NCI-H1694 (cell line): ENCODE measurements around the gene NPAT.

Source experiments
- DNase-seq: peaks from one replicate; lab custom pipeline; 2025; lab: John Stamatoyannopoulos, UW

The NPAT gene

DNA sequence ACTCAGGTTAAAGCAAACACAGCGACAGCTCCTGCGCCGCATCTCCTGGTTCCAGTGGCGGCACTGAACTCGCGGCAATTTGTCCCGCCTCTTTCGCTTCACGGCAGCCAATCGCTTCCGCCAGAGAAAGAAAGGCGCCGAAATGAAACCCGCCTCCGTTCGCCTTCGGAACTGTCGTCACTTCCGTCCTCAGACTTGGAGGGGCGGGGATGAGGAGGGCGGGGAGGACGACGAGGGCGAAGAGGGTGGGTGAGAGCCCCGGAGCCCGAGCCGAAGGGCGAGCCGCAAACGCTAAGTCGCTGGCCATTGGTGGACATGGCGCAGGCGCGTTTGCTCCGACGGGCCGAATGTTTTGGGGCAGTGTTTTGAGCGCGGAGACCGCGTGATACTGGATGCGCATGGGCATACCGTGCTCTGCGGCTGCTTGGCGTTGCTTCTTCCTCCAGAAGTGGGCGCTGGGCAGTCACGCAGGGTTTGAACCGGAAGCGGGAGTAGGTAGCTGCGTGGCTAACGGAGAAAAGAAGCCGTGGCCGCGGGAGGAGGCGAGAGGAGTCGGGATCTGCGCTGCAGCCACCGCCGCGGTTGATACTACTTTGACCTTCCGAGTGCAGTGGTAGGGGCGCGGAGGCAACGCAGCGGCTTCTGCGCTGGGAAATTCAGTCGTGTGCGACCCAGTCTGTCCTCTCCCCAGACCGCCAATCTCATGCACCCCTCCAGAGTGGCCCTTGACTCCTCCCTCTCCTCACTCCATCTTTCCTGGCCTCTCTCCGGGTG, at the start of gene NPAT, which contains the start of gene ATM:
TSS of gene NPAT (minus strand) at position 65 of the 774 bp plus-strand sequence. CDS start 102 bp downstream, outside the sequence.
TSS of gene ATM (plus strand) at position 494 of the 774 bp plus-strand sequence. CDS start 4,558 bp downstream, outside the sequence.
- peak; percentile 92 for DNase-seq

DNA sequence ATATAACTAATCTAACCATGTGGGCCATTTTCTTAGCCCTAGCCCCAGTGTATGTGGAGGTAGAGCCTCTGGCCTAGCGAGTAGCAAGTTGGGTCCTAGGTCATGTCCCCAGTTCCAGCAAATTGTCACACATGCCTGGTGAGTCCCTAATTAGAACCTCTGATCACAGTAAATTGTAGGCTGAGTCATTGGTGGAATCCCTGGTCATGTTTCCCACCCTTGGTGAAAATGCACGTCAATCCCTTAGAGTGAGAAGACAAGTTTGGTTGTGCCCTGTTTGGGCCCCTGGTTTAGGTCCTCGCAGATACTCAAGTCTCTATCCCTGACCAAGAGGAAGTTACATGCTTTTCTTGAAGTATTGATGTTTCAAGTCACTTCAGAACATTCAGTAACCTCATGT, 47.1 kb upstream of the NPAT start:
- no peak for DNase-seq

- no peak for DNase-seq
Measured at GRCh38 chr11:108253176-108253575, 30.7 kb upstream of the NPAT start.

DNA sequence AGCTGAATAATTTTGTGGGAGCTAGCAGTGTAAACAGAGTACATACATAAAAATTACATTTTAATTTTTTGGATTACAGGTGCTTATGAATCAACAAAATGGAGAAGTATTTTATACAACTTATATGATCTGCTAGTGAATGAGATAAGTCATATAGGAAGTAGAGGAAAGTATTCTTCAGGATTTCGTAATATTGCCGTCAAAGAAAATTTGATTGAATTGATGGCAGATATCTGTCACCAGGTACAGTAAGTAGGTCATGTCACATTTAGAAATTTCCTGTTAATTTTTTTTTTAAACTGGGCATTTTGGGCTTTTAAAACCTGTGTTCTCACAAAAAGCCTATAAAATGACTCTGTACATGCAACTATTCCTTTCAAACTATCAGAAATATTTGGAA, 24.4 kb upstream of the NPAT start:
- DNase-seq: no peak

- no peak for DNase-seq
Measured at GRCh38 chr11:108246308-108246707, 23.9 kb upstream of the NPAT start.

DNA sequence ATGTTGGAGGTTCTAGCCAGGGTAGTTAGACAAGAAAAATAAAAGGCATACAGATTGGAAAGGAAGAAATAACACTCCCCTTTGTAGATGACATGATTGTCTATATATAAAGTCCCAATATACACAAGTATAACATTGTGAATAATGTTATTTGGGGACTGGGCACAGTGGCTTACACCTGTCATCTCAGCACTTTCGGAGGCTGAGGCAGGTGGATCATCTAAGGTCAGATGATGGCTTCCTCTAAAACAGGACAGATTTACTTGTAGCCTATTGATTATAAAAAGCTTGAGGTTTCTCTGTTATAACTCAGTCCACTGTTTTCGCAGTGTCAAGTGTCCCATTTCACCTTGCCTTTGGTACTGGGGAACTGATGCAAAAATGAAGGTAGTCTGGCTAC, 20.0 kb upstream of the NPAT start:
- DNase-seq: no peak

DNA sequence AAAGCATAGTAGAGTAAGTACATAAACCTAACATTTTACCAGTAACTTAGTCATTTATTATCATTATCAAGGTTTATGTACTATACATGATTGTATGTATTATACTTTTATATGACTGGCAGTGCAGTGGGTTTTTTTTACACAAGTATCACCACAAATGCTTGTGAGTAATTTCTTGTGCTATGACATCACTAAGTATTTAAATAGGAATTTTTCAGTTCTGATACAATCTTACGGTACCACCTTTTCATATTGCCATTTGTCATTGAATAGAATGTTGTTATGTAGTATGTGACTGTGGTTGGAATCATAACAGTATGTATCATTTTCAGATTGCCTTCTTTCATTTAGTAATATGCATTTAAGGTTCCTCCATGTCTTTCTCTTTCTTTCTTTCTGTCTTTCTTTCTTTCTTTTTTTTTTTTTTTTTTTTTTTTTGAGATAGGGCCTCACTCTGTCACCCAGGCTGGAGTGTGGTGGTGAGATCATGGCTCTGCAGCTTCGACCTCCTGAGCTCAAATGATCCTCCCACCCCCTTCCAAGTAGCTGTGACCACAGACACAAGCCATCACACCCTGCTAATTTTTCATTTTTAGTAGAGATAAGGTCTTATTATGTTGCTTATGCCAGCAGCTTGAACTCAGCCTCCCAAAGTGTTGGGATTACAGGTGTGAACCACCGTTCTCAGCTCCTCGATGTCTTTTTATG, 19.0 kb upstream of the NPAT start:
- no peak for DNase-seq

DNA sequence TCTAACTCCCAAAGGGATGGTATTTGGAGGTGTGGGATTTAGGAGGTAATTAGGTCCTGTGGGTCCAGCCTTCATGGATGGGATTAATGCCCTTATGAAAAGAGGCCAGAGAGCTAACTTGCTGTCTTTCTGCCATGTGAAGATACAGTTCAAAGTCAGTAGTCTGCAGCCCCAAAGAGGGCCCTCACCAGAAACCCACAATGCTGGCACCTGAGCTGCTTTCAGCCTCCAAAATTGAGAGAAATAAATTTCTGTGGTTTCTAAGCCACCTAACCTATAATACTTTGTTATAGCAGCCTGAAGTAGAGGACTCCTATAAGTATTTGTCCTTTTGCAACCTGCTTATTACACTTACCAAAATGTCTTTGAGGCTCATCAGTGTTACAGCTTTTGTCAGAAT, 16.6 kb upstream of the NPAT start:
- no peak for DNase-seq

DNA sequence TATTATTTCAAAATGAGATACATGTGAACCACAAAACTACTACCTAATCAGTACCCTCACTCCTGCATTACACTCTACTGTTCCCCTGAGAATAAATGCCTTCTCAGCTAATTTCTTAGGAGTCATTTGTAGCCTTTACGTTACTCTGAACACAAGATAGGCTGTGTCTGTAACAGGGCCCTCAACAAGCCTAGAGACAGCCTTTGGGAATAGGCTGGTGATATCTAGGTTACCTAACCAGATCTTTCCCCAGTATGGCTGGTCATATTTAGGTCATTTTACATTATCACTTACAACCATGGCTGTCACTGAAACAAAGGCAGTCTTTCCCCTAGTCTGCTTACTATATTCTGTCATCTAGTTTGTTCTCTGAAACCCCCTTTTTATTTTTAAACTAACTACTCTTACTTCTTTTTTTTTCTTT, 14.6 kb upstream of the NPAT start:
- no peak for DNase-seq

DNA sequence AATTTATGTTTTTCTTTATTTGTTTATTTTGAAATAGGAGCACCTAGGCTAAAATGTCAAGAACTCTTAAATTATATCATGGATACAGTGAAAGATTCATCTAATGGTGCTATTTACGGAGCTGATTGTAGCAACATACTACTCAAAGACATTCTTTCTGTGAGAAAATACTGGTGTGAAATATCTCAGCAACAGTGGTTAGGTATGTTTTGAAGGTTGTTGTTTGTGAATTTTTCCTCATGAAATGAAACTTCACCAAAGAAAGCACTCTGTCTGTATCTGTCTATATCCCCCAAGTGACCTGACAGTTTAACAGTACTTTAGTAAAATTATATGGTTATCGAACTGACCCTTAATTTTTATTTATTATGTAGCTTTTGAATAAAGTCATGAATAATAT, 13.2 kb upstream of the NPAT start:
- no peak for DNase-seq

DNA sequence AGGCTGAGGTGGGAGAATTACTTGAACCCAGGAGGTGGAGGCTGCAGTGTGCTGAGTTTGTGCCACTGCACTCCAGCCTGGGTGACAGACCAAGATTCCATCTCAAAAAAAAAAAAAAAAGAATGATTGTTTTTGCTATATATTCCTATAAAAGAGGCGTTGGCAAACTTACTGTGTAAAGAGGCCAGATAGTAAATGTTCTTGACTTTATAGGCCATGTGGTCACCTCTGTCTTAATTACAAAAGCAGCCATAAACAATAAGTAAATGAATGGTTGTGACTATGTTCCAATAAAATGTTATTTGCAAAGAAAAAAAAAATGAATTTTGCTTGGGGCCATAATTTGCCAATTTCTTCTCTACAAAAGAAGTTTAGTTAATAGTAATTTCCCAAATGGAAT, 12.8 kb upstream of the NPAT start:
- no peak for DNase-seq

GRCh38 chr11:108233277-108233945, 11.0 kb upstream of the NPAT start:
- DNase-seq: no peak

- no peak for DNase-seq
Measured at GRCh38 chr11:108228251-108228650, 5.8 kb upstream of the NPAT start.

DNA sequence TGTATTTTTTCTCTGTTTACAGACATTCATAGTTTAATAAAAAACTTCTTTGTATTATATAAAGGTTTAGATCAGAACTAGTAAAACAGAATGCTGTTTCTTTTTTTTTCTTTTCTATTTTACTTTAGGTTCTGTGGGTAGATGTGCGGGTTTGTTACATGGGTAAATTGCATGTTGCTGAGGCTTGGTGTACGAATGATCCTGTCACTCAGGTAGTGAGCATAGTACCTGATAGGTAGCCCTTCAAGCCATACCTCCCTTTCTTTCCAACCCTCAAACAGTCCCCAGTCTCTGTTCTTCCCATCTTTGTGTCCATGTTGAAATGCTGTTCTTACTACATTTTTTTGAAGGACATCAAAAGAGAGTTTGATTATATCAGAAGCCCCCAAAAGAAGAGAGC, 3.6 kb upstream of the NPAT start:
- DNase-seq: no peak

DNA sequence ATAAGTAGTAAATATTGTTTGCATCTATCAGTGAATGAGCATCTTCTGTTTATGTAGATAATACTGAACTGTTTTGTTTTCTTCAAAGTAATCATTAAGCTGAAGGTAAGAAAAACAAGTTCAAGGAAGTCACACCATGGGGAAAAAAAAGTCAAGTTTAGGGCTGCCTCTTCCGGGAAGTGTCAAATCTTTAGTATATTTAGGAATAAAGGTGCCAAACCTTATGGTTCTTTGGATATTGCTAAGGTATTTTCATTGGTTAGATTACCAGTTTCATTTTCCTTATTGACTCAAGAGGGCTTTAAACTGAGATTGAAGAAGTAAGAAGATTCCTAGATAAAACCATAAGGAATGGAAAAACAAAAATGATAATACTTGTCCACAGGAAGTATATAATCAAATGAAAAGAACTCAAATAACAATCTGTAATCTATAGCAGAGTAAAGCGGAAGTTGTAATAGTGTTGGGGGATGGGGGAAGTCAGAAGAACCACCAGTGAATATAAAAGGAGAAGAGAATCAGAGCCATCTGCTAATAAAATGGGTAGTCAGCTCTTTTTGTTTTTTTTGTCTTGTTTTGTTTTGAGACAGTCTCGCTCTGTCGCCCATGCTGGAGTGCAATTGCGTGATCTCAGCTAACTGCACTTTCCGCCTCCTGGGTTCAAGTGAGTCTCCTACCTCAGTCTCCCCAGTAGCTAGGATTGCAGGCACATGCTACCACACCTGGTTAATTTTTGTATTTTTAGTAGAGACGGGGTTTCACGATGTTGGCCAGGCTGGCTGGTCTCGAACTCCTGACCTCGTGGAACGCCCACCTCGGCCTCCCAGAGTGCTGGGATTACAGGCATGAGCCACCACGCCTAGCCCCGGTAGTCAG, 2.7 kb upstream of the NPAT start:
- no peak for DNase-seq

DNA sequence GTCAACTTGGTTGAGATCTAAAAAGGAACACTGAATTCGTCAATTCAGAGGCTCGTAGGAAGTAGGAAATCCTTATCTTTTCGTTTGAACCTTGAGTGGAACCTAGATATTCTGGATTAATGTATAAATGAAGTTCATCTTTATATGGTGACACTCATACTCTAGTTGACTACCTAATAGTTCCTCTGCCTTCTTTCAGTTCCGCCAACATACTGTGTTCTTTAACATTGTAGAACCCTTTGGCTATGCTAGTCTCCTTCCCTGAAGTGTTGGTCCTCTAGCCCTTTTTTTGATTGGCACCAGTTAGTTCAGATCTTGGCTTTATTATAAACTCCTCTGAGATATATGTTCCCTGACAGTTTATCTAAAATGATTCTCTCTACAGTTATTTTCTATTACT, 1.9 kb upstream of the NPAT start:
- no peak for DNase-seq

GRCh38 chr11:108223348-108224149, 1.1 kb upstream of the NPAT start:
- no peak for DNase-seq

- no peak for DNase-seq
Measured at GRCh38 chr11:108221911-108222573, 396 bp downstream of the NPAT start.

DNA sequence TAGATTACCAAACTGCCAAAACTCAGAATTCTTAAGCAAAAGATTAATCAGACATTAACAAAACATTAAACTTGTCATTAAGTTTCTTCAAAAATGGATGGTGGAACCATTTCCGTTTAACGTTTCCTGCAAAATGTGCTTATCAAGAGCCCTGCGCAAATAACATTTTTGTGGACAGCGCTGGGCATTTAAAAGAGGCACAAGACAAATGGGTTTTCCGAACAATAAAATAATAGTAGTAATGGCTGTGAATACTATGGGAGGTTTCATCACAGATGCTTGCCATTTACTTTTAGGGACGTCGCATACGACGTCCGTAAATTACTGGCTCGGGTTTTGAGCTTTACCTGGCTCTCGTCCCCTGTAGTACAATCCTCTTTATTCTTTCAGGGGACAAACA, 1.1 kb downstream of the NPAT start:
- no peak for DNase-seq

GRCh38 chr11:108220721-108221336, 1.6 kb downstream of the NPAT start:
- no peak for DNase-seq
